Chondrocyte (in vitro differentiated cells): ENCODE results near the gene SHISA4. TPM values are rescaled to one million over a fixed set of nuclear protein-coding genes. Genes with fewer than 3 reads are reported as not detected.
"Not testable (repeated sequence)": the region's sequence is repeated elsewhere in the genome, so short reads cannot be mapped to it uniquely, and the experiment has no call there.

Experiments
- DNase-seq: peaks from one replicate; pipeline ENCODE4 v3.0.0; 2021; ENCODE audit warnings: mixed read lengths, low spot score
- H3K27ac Mint-ChIP-seq: one replicate; pipeline ENCODE4 v1.8.0; 2021; ENCODE audit warnings: mild to moderate bottlenecking, moderate library complexity, mixed read lengths; ENCODE audit not compliant: unreplicated experiment
- H3K27me3 Mint-ChIP-seq: 2 replicates; pipeline ENCODE4 v1.8.0; 2021; ENCODE audit warnings: low read depth, mixed read lengths
- H3K36me3 Mint-ChIP-seq: 2 replicates; pipeline ENCODE4 v1.8.0; 2021; ENCODE audit warnings: low read depth, mixed read lengths
- H3K4me1 Mint-ChIP-seq: 2 replicates; pipeline ENCODE4 v1.8.0; 2021; ENCODE audit warnings: low read depth, mild to moderate bottlenecking, mixed read lengths
- H3K4me3 Mint-ChIP-seq: one replicate; pipeline ENCODE4 v1.8.0; 2021; ENCODE audit warnings: mild to moderate bottlenecking, moderate library complexity, mixed read lengths; ENCODE audit not compliant: unreplicated experiment
- H3K9me3 Mint-ChIP-seq: 2 replicates; pipeline ENCODE4 v1.8.0; 2021; ENCODE audit warnings: low read depth, mixed read lengths
- total RNA-seq: library from RNA; stranded (reverse); gene quantifications from 3 replicates; pipeline ENCODE4 v1.2.1, GENCODE V29; 2021
- TF ChIP-seq, protein P1 (sequence below): fragments of 200-600 bp; sonication (generic); IDR thresholded peaks from 2 replicates; pipeline ENCODE4 v1.5.0; 2021; ENCODE audit warnings: antibody characterized with exemption, mild to moderate bottlenecking, moderate library complexity

The SHISA4 gene
- total RNA-seq, 1 donor from 2014 or later = 37.7 TPM

DNA sequence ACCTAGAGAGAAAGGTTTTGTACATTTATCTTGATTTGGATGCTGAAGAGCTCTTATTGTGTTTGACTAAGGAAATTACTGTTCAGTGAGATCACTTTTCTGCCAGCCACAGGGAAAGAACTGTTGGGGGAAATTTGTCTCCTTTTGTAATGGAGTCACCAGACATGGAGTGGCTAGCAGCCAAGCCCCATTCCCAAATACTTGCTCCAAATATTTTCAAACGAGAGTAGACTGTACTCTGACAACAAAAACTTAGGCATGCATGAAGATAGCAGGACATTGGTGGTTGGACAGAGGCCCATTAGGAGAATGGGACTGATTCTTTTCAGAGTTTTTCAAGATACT is 38.7 kb upstream of the SHISA4 start:
- H3K27ac Mint-ChIP-seq = peak overlapping the region; percentile 87
- no peak for DNase-seq

DNA sequence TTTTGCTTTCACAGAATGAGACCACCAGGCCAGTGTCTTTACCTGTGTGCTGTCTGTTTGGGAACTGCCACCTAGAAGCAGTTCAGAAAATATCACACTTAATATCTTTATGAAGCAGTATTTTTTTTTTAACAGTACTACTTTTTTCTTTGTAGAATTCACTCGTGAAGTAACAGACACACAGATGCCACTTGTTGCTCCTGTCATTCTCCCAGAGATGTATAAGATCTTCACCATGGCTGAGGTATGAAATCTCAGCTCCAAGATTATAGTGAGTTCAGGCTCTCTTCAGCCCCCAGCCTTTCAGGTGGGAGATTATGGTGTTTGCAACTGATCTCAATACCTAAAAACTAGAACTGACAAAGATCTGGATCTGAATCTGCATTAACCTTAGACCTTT is 36.7 kb upstream of the SHISA4 start:
- peak overlapping the region; percentile 42 for H3K27ac Mint-ChIP-seq
- H3K27me3 Mint-ChIP-seq = no peaks in the 10 kb centered on the region
- H3K4me1 Mint-ChIP-seq = peaks cover 45% of the 10 kb centered on the region
- H3K4me3 Mint-ChIP-seq = no peak overlapping the region
- TF ChIP-seq, protein P1, sequence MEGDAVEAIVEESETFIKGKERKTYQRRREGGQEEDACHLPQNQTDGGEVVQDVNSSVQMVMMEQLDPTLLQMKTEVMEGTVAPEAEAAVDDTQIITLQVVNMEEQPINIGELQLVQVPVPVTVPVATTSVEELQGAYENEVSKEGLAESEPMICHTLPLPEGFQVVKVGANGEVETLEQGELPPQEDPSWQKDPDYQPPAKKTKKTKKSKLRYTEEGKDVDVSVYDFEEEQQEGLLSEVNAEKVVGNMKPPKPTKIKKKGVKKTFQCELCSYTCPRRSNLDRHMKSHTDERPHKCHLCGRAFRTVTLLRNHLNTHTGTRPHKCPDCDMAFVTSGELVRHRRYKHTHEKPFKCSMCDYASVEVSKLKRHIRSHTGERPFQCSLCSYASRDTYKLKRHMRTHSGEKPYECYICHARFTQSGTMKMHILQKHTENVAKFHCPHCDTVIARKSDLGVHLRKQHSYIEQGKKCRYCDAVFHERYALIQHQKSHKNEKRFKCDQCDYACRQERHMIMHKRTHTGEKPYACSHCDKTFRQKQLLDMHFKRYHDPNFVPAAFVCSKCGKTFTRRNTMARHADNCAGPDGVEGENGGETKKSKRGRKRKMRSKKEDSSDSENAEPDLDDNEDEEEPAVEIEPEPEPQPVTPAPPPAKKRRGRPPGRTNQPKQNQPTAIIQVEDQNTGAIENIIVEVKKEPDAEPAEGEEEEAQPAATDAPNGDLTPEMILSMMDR = no peak
- H3K36me3 Mint-ChIP-seq = peaks cover 27% of the 10 kb centered on the region
- H3K9me3 Mint-ChIP-seq = no peaks in the 10 kb centered on the region
- DNase-seq = no peak

More for the DNA sequence above, 38.7 kb upstream of the SHISA4 start:
- peaks cover 62% of the 10 kb centered on the region for H3K4me1 Mint-ChIP-seq
- peak overlapping the region; percentile 13 for H3K4me3 Mint-ChIP-seq
- no peaks in the 10 kb centered on the region for H3K27me3 Mint-ChIP-seq
- no peaks in the 10 kb centered on the region for H3K9me3 Mint-ChIP-seq
- TF ChIP-seq, protein P1 = no peak
- peaks cover 16% of the 10 kb centered on the region for H3K36me3 Mint-ChIP-seq

DNA sequence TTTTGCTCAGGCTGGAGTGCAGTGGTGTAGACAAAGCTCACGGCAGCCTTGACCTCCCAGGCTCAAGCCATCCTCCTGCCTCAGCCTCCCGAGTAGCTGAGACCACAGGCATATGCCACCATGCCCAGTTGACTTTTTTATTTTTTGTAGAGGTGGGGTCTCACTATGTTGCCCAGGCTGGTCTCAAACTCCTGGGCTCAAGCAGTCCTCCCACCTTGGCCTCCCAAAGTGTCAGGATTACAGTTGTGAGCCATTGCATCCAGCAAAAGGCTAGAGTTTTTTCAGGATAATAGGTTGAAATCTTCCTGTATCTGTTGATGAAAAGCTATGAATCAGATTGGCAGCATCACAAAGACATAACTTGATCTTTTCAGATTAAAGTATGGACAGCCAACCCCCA is 32.0 kb upstream of the SHISA4 start:
- H3K27me3 Mint-ChIP-seq, H3K4me1 Mint-ChIP-seq, H3K27ac Mint-ChIP-seq, H3K9me3 Mint-ChIP-seq, DNase-seq, H3K4me3 Mint-ChIP-seq: not testable (repeated sequence)
- H3K36me3 Mint-ChIP-seq = peaks cover 47% of the 10 kb centered on the region

DNA sequence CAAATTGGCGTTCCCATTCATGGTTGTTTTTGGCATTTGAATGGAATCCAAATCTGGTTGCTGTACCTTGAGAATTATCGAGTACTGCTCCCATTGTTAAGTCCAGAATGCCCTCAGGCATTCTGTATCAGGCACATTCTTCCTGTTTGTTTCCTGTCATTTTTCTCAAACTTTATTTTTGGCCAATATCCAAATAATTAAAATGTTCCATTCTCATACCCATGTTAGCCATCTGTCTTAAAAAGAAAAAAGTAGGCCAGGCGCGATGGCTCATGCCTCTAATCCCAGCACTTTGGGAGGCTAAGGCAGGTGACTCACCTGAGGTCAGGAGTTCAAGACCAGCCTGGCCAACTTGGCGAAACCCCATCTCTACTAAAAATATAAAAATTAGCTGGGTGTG is 29.3 kb upstream of the SHISA4 start:
- Mint-ChIP-seq H3K27me3 (no peaks in the 10 kb centered on the region), H3K27ac (no peak overlapping the region), H3K9me3 (no peaks in the 10 kb centered on the region), H3K4me3 (no peak overlapping the region), H3K36me3 (peaks cover 40% of the 10 kb centered on the region), H3K4me1 (peaks cover 5% of the 10 kb centered on the region)
- DNase-seq = no peak
- TF ChIP-seq, protein P1 = no peak

DNA sequence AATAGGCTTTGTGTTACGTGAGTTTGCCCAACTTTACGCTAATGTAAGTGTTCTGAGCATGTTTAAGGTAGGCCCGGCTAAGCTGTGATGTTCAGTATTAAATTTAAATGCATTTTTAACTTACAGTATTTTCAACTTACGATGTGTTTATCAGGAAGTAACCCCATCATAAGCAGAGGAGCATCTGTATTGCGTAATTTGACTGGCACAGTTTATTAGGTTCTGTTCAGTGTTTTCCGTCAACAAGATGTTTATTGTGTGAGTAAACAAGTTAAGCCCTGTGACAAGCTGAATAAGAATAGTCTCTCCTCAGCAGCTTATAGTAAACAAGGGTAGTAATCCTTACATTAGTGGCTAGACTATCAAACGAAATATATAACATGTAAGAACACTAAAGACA is 27.2 kb upstream of the SHISA4 start:
- no peak overlapping the region for H3K4me3 Mint-ChIP-seq
- H3K9me3 Mint-ChIP-seq = no peaks in the 10 kb centered on the region
- peaks cover 6% of the 10 kb centered on the region for H3K4me1 Mint-ChIP-seq
- TF ChIP-seq, protein P1 = no peak
- peaks cover 28% of the 10 kb centered on the region for H3K36me3 Mint-ChIP-seq
- no peak overlapping the region for H3K27ac Mint-ChIP-seq
- DNase-seq = no peak
- no peaks in the 10 kb centered on the region for H3K27me3 Mint-ChIP-seq

DNA sequence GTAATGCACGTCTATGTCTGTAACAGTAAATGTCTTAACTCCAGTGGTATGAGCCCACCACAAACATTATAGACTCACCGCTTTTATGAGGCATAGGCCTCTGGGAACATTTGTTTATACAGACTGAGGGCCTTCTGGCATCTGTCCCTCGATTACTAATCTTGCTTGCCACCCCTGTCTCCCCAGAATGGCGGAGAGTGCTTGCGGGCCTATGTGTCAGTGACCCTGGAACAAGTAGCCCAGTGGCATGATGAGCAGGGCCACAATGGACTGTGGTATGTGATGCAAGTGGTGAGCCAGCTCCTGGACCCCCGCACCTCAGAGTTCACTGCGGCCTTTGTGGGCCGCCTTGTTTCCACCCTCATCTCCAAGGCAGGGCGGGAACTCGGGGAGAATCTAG is 18.3 kb upstream of the SHISA4 start:
- Mint-ChIP-seq H3K4me1 (no peaks in the 10 kb centered on the region), H3K36me3 (peaks cover 47% of the 10 kb centered on the region), H3K9me3 (no peaks in the 10 kb centered on the region), H3K4me3 (no peak overlapping the region), H3K27me3 (no peaks in the 10 kb centered on the region), H3K27ac (no peak overlapping the region)
- TF ChIP-seq, protein P1 = no peak
- DNase-seq = no peak
